K562 (cell line): Measurements from ENCODE around the gene GABRB1. TPM values are rescaled to one million over a fixed set of nuclear protein-coding genes. Genes with fewer than 3 reads are reported as not detected.

Source experiments
- BMI1 ChIP-seq: fragments of 150-350 bp; IDR thresholded peaks from 2 replicates; pipeline ENCODE4 v1.6.1; 2014; ENCODE audit warnings: low read length
- C11orf30 ChIP-seq: fragments of 450-650 bp; IDR thresholded peaks from 2 replicates; pipeline ENCODE4 v1.6.1; 2016; ENCODE audit warnings: low read depth, mild to moderate bottlenecking
- CBFA2T2 ChIP-seq: fragments of 450-650 bp; conservative IDR thresholded peaks from 2 replicates; pipeline ENCODE4 v1.6.1; 2017; ENCODE audit warnings: mild to moderate bottlenecking
- CBX2 ChIP-seq: fragments of 200-600 bp; sonication (generic); IDR thresholded peaks from one replicate; pipeline ENCODE4 v1.6.1; 2012; ENCODE audit warnings: mild to moderate bottlenecking, low read length, inconsistent platforms; ENCODE audit not compliant: insufficient read depth, poor library complexity, severe bottlenecking
- CXXC5 ChIP-seq: fragments of 250-450 bp; sonication (Bioruptor Pico); IDR thresholded peaks from 2 replicates; pipeline ENCODE4 v1.8.0; 2022; ENCODE audit warnings: inconsistent platforms, mild to moderate bottlenecking, moderate library complexity
- DMBX1 ChIP-seq: fragments of 250-450 bp; sonication (Bioruptor Pico); IDR thresholded peaks from 2 replicates; pipeline ENCODE4 v1.8.0; 2022; ENCODE audit warnings: inconsistent platforms, mild to moderate bottlenecking, moderate library complexity, borderline replicate concordance
- ELF1 ChIP-seq: fragments of 200-800 bp; sonication (Bioruptor generic); IDR thresholded peaks from 2 replicates; pipeline ENCODE4 v1.6.1; 2016; ENCODE audit warnings: missing genetic modification characterization, missing compliant biosample characterization
- ELF4 ChIP-seq: fragments of 450-650 bp; formaldehyde crosslinking; IDR thresholded peaks from 2 replicates; pipeline ENCODE4 v1.4.0; 2022; ENCODE audit warnings: missing genetic modification characterization
- ETV5 ChIP-seq: sonication (generic); formaldehyde crosslinking; IDR thresholded peaks from 2 replicates; pipeline ENCODE4 v1.4.0; 2020; ENCODE audit warnings: low read depth, mild to moderate bottlenecking, missing genetic modification reagents
- FOXK2 ChIP-seq, 2 experiments: fragments of 450-650 bp; IDR thresholded peaks in 1 of 2; conservative IDR thresholded peaks in 1 of 2; 2 replicates each; pipeline ENCODE4 v1.6.1; 2016; ENCODE audit warnings: low read depth in 2 of 2, mild to moderate bottlenecking in 1 of 2
- POLR2B ChIP-seq: fragments of 450-650 bp; IDR thresholded peaks from 2 replicates; pipeline ENCODE4 v1.6.1; 2018; ENCODE audit warnings: low read depth; ENCODE audit not compliant: partially characterized antibody
- RFX1 ChIP-seq: fragments of 450-650 bp; IDR thresholded peaks from 2 replicates; pipeline ENCODE4 v1.6.1; 2016; ENCODE audit warnings: mild to moderate bottlenecking, moderate library complexity
- SMARCB1 ChIP-seq: IDR thresholded peaks from 2 replicates; pipeline ENCODE4 v1.6.1; 2011; ENCODE audit warnings: improper control_type of control experiment, low read depth; ENCODE audit not compliant: insufficient read length
- SP1 ChIP-seq: sonication (generic); formaldehyde crosslinking; IDR thresholded peaks from 2 replicates; pipeline ENCODE4 v1.8.1; 2022; ENCODE audit warnings: mild to moderate bottlenecking, missing genetic modification reagents
- SUPT5H ChIP-seq: fragments of 450-650 bp; IDR thresholded peaks from 2 replicates; pipeline ENCODE4 v1.6.1; 2016
- TBP ChIP-seq: optimal IDR thresholded peaks from 2 replicates; pipeline ENCODE3; 2011; ENCODE audit warnings: low read depth, low read length, improper control_type of control experiment
- XRCC4 ChIP-seq: IDR thresholded peaks from one replicate; pipeline ENCODE4 v1.6.1; 2011; ENCODE audit not compliant: insufficient read depth, insufficient read length; ENCODE audit errors: extremely low read depth
- ZFX ChIP-seq: sonication (generic); formaldehyde crosslinking; IDR thresholded peaks from 2 replicates; pipeline ENCODE4 v1.8.0; 2022; ENCODE audit warnings: mild to moderate bottlenecking, missing genetic modification reagents, moderate library complexity
- ZNF146 ChIP-seq: IDR thresholded peaks from one replicate; pipeline ENCODE4 v1.6.1; 2018; ENCODE audit warnings: missing compliant biosample characterization; ENCODE audit not compliant: unreplicated experiment
- ZNF830 ChIP-seq: fragments of 250-450 bp; sonication (Bioruptor Pico); IDR thresholded peaks from 2 replicates; pipeline ENCODE4 v1.5.0; 2021; ENCODE audit warnings: mild to moderate bottlenecking
- polyA plus RNA-seq, 8 experiments: library from polyadenylated mRNA; depleted of rRNA in 4 of 8; stranded (reverse) in 5 of 8; unstranded in 3 of 8; fragments of >200 nt; fragmentation: Nextera tagmentation in 2 of 8; fragmentation: Illumina TruSeq in 1 of 8; extraction: Ambion mirVana in 2 of 8; extraction: Trizol in 1 of 8; gene quantifications; 2 replicates each; pipeline versions ENCODE4 v1.2.1 to v1.2.3, GENCODE V29; 2011 to 2014; ENCODE audit warnings: inconsistent platforms in 1 of 8, missing spikeins in 1 of 8
- total RNA-seq, 7 experiments: library from RNA; depleted of rRNA in 6 of 7; stranded (reverse); fragments of >200 nt in 6 of 7; fragmentation: Illumina TruSeq in 2 of 7; extraction: Trizol in 2 of 7; gene quantifications; 2 replicates each; pipeline versions ENCODE4 v1.2.1 to v1.2.3, GENCODE V29; 2011 to 2021; ENCODE audit warnings: low replicate concordance in 1 of 7
- TF ChIP-seq, protein P1 (sequence below): sonication (generic); formaldehyde crosslinking; IDR thresholded peaks from 2 replicates; pipeline ENCODE4 v1.8.0; 2022; ENCODE audit warnings: missing genetic modification reagents, mild to moderate bottlenecking, moderate library complexity, borderline replicate concordance
- TF ChIP-seq, protein P2 (sequence below): fragments of 250-450 bp; sonication (Bioruptor Pico); IDR thresholded peaks from 2 replicates; pipeline ENCODE4 v1.4.0; 2020; ENCODE audit warnings: mild to moderate bottlenecking
- TF ChIP-seq, protein P3 (sequence below), 3 experiments: IDR thresholded peaks in 2 of 3; conservative IDR thresholded peaks in 1 of 3; 2 replicates each; pipeline ENCODE4 v1.5.1; 2011 to 2012; ENCODE audit warnings: low read length in 3 of 3, mild to moderate bottlenecking in 3 of 3, control low read depth in 2 of 3, improper control_type of control experiment in 1 of 3, inconsistent platforms in 1 of 3, low read depth in 1 of 3, mixed read lengths in 1 of 3, moderate library complexity in 1 of 3; ENCODE audit not compliant: insufficient read depth in 2 of 3

GABRB1 gene
- total and polyA plus RNA-seq, 9 of the 15 experiments (the other 6 are each of a cell fraction or from before 2014, with no cell fraction given) = not detected

DNA sequence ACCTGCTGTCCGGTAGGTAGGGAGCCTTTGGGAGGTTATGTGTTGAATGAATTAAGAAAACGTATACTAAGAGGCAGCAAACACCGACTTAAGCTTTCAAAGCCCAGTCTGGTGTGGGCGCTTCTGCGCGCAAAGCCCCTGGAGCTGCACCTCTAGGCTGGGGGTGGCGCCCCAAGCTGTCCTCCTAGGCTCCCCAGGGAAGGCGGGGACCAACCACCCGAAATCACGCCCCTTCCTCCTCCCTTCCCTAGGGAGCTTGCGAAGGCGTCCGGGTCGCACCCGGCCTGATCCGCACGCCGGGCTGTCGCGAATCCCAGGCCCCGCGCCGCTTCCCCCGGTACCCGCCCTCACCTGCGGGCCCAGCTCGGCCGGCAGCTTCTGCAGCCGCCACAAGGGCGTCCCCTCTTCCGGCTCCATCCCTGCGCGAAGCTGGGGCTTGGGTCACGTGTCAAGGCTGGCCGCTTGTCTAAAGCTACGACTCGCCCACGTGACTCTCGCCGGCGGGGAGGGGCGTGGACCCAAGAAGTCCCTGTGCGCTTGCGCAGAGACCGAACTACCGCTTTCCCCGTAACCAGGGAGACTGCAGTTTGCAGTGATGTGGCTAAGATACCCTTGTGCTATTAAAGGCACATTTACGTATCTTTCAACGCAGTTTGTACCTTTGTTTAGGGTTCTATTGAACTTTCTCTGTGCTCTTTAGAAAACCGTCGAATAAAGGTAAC is 432.0 kb downstream of the GABRB1 start, which contains the start of gene COMMD8 (continued):
- no peak for TF ChIP-seq XRCC4
- TF ChIP-seq C11orf30 = peak; percentile 24
- TF ChIP-seq CBFA2T2 = peak; percentile 95
- TF ChIP-seq ZNF146 = no peak
- peak; percentile 66; the same call in 1 of the 2 replicates for TF ChIP-seq BMI1
- TF ChIP-seq SP1 (CRISPR knock-in tag) = peak; percentile 72
- TF ChIP-seq SUPT5H = peak; percentile 71
- TF ChIP-seq TBP = peak; percentile 76
- TF ChIP-seq ELF4 = no peak
- 0 out of 2 replicates have a peak, but pooled peaks have one; percentile 50 for TF ChIP-seq DMBX1 (CRISPR knock-in tag)
- TF ChIP-seq, protein P1, sequence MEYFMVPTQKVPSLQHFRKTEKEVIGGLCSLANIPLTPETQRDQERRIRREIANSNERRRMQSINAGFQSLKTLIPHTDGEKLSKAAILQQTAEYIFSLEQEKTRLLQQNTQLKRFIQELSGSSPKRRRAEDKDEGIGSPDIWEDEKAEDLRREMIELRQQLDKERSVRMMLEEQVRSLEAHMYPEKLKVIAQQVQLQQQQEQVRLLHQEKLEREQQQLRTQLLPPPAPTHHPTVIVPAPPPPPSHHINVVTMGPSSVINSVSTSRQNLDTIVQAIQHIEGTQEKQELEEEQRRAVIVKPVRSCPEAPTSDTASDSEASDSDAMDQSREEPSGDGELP (CRISPR knock-in tag) = peak; percentile 84; the same call in 1 of the 2 replicates
- TF ChIP-seq POLR2B = peak; percentile 50
- TF ChIP-seq CBX2 = no peak
- TF ChIP-seq ELF1 (tag) = peak; percentile 89
- 0 out of 2 replicates have a peak, but pooled peaks have one; percentile 15 for TF ChIP-seq ZNF830
- TF ChIP-seq ZFX (CRISPR knock-in tag) = peak; percentile 57; the same call in 1 of the 2 replicates
- peak in 1 of 2 experiments; percentile 74; a peak in 2 of 4 replicates for TF ChIP-seq FOXK2 (conservative IDR thresholded peaks at IDR 0.05 in 1 of 2, IDR thresholded peaks at IDR 0.05 in 1 of 2; ENCODE audit: low read depth in 2 of 2)
- TF ChIP-seq SMARCB1 = no peak
- peak; percentile 93 for TF ChIP-seq CXXC5 (CRISPR knock-in tag)
- peak; percentile 96 for TF ChIP-seq RFX1
- TF ChIP-seq, protein P2, sequence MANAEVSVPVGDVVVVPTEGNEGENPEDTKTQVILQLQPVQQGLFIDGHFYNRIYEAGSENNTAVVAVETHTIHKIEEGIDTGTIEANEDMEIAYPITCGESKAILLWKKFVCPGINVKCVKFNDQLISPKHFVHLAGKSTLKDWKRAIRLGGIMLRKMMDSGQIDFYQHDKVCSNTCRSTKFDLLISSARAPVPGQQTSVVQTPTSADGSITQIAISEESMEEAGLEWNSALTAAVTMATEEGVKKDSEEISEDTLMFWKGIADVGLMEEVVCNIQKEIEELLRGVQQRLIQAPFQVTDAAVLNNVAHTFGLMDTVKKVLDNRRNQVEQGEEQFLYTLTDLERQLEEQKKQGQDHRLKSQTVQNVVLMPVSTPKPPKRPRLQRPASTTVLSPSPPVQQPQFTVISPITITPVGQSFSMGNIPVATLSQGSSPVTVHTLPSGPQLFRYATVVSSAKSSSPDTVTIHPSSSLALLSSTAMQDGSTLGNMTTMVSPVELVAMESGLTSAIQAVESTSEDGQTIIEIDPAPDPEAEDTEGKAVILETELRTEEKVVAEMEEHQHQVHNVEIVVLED = peak; percentile 38; the same call in 1 of the 2 replicates
- TF ChIP-seq, protein P3, sequence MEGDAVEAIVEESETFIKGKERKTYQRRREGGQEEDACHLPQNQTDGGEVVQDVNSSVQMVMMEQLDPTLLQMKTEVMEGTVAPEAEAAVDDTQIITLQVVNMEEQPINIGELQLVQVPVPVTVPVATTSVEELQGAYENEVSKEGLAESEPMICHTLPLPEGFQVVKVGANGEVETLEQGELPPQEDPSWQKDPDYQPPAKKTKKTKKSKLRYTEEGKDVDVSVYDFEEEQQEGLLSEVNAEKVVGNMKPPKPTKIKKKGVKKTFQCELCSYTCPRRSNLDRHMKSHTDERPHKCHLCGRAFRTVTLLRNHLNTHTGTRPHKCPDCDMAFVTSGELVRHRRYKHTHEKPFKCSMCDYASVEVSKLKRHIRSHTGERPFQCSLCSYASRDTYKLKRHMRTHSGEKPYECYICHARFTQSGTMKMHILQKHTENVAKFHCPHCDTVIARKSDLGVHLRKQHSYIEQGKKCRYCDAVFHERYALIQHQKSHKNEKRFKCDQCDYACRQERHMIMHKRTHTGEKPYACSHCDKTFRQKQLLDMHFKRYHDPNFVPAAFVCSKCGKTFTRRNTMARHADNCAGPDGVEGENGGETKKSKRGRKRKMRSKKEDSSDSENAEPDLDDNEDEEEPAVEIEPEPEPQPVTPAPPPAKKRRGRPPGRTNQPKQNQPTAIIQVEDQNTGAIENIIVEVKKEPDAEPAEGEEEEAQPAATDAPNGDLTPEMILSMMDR (IDR thresholded peaks at IDR 0.05 in 2 of 3, conservative IDR thresholded peaks at IDR 0.05 in 1 of 3; ENCODE audit: insufficient read depth in 2 of 3, low read depth in 1 of 3, low read length in 3 of 3) = peak in 1 of 3 experiments; percentile 26; a peak in 2 of 6 replicates
- peak; percentile 76; the same call in 1 of the 2 replicates for TF ChIP-seq ETV5 (CRISPR knock-in tag)
